Measurements from ENCODE around the gene SEPTIN5.
"Not testable (repeated sequence)": the region's sequence is repeated elsewhere in the genome, so short reads cannot be mapped to it uniquely, and the experiment has no call there.

The SEPTIN5 gene

DNA sequence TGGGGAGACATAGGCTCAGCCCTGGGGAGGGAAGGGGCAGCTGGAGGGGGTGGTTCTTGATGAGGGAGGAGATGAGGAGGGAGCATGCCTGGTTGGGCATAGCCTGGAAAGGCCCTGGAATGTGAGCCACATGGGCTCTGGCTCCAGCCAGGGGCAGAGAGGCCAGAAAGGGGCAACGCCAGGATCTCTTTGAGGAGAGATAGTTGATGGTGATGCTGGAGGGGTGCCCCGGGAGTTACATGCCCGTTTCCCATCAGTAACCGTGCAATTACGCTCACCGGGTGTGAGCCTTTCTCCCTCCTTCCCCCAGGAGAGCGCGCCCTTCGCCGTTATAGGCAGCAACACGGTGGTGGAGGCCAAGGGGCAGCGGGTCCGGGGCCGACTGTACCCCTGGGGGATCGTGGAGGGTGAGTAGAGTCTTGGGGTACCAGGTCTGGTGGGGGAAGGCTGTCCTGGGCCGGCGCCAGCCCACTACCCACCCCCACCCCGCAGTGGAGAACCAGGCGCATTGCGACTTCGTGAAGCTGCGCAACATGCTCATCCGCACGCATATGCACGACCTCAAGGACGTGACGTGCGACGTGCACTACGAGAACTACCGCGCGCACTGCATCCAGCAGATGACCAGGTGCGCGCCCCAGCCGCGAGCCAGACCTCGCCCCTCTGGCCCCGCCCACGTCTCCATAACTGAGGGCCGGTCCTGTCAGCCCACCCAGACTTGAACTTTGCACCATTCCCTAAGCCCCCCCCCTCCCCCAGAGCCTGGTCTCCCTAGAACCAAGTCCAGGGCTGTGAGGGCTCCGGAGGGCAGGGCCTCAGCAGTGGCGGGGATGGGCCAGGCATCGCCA lies 7.3 kb downstream of the SEPTIN5 start:
- no peak for DNase-seq

DNA sequence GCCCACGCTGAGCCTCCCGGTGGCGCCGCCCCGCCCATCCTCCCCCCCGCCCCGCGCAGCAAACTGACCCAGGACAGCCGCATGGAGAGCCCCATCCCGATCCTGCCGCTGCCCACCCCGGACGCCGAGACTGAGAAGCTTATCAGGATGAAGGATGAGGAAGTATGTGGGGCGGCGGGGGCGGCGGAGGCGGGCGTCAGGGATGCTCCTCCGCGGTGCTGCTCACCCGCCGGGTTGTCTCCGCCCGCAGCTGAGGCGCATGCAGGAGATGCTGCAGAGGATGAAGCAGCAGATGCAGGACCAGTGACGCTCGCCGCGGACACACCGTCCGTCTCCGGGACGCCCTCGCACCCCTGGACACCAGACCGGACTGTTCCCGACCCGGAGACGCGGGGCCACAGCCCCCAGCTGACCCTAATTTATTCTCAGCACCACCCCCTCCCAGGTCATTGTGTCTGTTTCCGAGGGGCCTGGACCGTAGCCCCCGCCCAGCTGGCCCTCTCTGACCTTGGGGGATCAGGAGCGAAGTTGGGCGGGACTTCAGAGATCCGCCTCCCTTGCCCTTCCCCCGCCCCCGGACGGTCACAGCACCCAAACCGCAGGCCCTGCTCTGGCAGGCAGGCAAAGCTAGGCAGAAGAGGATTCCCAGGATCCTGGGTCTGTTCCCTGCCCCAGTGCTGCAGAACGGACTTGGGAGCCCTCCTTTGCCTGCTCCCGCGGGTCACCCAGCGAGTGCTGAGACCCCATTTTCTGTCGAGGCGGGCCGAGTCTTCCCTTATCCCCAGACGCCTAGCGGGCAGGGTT lies 8.1 kb downstream of the SEPTIN5 start:
- DNase-seq, result no peak

DNA sequence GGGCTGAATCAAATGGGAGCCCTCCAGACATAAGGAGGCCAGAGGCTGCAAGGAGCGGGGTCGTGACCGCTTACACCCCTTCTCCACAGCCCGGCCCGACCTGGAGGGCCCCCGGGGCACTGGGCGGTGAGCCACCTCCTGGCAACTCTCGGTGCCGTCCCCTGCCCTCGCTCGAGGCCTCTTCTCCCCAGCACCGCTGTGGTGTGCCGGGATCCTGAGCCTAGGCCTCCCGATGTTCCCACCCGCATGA lies 8.6 kb downstream of the SEPTIN5 start:
- no peak for DNase-seq

DNA sequence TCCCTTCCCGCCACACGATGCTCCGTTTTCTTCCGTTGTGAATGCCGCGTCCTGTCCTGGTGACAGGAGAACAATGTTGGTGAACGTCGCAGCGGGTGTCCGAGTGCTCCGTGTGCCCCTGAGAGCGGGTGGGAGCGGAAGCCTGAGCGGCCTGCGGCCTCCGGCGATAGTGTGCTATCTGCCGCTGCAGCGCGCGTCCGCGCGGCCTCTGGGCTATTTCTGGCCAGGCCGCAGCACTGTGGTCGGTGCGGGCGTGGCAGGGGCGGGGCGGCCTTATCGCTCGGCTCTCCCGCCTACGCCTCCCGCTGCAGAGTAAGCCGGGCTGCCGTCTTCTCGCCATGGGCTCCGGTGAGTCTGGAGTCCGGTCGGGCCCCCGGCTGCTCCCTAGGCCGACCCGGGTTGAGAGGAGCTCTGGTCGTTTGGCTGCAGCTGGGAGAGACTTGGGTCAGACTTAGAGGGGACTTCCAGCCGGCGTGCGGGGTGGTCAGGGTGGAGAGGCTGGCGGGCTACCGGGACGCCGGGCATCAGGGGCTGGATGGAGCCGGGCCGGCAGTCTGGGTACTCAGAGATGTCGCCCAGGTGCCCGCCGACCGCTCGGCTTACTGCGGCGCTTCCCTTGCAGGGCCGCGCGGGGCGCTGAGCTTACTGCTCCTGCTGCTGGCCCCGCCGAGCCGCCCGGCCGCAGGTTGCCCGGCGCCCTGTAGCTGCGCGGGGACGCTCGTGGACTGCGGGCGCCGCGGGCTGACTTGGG lies 9.1 kb downstream of the SEPTIN5 start, which contains the start of gene GP1BB:
GP1BB (plus strand) TSS at position 308 of the 751 bp plus-strand sequence; CDS start at position 339, 31 bp downstream.
- DNase-seq, result no peak

DNA sequence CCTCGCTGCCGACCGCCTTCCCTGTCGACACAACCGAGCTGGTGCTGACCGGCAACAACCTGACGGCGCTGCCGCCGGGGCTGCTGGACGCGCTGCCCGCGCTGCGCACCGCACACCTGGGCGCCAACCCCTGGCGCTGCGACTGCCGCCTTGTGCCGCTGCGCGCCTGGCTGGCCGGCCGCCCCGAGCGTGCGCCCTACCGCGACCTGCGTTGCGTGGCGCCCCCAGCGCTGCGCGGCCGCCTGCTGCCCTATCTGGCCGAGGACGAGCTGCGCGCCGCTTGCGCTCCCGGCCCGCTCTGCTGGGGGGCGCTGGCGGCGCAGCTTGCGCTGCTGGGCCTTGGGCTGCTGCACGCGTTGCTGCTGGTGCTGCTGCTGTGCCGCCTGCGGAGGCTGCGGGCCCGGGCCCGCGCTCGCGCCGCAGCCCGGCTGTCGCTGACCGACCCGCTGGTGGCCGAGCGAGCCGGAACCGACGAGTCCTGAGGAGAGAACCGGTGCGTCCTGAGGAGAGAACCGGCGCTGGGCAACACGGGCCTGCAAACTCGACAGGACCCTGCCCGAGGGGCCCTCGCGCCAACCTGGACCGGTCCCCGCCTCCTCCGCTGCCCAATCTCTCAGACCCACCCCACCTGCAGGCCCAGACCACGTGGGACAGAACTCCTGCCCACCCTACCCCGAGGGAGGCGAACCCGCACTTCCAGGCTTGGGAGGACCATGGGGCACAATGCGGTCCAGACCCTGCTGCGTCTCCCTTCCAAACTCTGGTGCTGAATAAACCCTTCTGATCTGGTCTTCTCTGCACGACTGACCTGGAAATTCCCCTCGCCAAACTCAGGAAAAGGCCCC lies 9.9 kb downstream of the SEPTIN5 start:
- DNase-seq, result no peak

DNA sequence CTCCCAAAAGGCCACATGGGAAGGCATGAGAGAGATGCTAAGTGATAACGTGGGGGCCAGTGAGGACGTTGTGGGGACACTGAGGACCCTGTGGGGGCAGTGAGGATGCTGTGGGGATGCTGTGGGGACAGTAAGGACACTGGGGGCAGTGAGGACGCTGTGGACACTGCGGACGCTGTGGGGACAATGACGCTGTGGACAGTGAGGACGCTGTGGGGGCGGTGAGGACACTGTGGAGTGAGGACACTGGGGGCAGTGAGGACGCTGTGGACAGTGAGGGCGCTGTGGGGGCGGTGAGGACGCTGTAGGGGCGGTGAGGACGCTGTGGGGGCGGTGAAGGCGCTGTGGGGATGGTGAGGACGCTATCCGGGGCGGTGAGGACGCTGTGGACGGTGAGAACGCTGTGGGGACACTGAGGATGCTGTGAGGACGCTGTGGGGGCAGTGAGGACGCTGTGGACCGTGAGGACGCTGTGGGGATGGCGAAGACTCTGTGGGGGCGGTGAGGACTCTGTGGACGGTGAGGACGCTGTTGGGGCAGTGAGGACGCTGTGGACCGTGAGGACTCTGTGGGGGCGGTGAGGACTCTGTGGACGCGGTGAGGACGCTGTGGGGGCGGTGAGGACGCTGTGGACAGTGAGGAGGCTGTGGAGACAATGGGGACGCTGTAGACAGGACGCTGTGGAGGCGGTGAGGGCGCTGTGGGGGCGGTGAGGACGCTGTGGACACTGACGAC lies 10.8 kb downstream of the SEPTIN5 start:
- DNase-seq, result no peak

DNA sequence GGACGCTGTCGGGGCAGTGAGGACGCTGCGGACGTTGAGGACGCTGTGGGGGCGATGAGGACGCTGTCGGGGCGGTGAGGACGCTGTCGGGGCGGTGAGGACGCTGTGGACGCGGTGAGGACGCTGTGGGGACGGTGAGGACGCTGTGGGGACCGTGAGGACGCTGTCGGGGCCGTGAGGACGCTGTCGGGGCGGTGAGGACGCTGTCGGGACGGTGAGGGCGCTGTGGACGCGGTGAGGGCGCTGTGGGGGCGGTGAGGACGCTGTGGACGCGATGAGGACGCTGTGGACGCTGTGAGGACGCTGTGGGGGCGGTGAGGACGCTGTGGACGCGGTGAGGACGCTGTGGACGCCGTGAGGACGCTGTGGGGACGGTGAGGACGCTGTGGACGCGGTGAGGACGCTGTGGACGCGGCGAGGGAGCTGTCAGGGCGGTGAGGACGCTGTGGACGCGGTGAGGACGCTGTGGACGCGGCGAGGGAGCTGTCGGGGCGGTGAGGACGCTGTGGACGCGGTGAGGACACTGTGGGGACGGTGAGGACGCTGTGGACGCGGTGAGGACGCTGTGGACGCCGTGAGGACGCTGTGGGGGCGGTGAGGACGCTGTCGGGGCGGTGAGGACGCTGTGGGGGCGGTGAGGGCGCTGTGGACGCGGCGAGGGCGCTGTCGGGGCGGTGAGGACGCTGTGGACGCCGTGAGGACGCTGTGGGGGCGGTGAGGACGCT lies 11.9 kb downstream of the SEPTIN5 start:
- DNase-seq, result not testable (repeated sequence)

DNA sequence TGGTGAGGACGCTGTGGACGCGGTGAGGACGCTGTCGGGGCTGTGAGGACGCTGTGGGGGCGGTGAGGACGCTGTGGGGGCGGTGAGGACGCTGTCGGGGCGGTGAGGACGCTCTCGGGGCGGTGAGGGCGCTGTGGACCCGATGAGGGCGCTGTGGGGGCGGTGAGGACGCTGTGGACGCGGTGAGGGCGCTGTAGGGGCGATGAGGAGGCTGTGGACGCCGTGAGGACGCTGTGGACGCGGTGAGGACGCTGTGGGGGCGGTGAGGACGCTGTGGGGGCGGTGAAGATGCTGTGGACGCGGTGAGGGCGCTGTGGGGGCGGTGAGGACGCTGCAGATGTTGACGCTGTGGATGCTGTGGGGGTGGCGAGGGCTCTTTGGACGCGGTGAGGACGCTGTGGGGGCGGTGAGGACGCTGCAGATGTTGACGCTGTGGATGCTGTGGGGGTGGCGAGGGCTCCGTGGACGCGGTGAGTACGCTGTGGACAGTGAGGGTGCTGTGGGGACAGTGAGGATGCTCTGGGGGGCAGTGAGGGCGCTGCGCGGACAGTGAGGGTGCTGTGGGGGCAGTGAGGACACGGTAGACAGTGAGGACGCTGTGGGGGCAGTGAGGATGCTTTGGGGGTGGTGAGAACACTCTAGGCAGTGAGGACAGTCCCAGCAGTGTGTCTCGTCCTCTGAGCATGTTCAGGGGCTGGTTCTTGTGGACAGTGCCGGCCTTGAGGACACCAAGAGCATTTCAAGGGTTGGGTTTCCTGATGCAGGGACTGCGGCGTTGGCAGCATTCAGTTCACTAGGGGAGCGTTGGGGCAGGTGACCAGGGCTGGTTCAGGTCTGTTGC lies 13.2 kb downstream of the SEPTIN5 start:
- no peak for DNase-seq

DNA sequence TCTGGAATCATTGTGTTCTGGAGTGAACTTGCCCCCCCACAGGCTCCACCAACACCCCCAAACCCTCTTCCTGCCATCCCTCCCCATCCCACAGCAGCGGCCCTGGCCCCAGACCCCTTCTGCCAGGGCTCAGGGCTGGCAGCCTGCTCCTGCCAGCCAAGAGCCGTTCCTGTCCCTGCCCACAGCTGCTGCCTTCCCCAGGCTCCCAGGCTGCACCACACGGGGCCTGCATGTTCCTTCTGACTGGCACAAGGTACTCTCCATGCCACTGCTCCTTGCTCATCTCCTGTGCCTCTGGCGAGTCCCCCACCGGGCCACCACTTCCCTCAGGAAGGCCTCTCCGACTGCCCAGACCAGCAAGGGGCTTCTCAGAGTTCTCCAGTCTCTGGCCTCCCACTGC lies 14.0 kb downstream of the SEPTIN5 start:
- DNase-seq, result no peak

DNA sequence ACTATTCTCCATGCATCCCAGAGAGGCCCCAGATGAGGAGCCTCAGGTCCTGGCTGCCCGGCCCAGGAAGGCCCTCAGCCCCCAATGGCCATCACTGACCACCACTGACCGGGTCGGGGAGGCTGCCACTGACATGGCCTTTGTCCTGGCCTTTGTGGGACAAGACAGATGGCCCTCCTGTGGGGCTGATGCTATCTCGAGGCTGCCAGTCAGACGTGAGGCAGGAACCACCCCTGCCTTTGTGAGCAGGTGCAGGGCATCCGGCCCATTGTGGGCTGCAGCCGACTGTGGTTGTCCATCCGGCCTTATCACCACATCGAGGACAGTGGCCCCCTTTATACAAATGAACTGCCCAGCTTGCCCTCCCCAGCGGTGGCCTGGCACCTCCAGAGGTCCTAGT lies 14.5 kb downstream of the SEPTIN5 start:
- no peak for DNase-seq

DNA sequence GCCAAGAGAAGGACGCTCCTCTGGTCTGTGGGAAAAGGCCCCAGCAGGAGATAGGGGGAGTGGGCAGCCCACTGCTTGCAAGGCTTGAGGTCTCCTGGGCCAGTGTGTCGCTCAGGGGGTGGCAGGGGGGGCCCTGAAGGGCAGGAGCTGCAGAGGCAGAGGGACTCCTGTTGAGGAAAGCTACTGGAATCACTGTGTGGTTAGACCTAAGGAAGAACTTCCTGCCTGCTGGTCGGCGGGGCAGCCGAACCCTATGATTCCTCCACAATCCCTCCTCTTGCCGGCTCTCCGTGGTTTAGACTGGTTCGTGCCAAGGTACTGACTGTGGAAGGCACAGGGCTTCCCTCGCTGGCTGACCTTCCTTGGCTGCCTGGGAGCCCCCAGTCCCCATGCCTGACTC lies 15.2 kb downstream of the SEPTIN5 start:
- no peak for DNase-seq

DNA sequence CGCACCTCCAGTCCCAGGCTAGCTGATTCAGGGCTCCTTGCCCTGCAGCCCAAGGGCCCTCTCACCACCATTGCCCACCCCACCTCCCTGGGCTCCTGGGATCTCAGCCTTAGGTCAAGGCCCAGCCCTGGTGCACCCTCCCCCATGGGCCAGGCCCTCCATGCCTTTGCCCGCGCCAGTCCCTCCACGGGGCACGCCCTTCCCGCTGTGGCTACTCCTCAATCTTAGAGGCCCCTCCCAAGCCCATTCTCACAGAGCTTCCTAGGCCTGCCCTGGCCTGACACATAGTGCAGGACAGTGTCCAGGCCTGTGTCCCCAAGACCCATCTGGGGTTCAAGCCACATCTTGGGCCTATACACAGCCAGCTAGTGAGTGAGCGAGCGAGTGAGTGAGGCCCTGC lies 15.9 kb downstream of the SEPTIN5 start:
- no peak for DNase-seq

DNA sequence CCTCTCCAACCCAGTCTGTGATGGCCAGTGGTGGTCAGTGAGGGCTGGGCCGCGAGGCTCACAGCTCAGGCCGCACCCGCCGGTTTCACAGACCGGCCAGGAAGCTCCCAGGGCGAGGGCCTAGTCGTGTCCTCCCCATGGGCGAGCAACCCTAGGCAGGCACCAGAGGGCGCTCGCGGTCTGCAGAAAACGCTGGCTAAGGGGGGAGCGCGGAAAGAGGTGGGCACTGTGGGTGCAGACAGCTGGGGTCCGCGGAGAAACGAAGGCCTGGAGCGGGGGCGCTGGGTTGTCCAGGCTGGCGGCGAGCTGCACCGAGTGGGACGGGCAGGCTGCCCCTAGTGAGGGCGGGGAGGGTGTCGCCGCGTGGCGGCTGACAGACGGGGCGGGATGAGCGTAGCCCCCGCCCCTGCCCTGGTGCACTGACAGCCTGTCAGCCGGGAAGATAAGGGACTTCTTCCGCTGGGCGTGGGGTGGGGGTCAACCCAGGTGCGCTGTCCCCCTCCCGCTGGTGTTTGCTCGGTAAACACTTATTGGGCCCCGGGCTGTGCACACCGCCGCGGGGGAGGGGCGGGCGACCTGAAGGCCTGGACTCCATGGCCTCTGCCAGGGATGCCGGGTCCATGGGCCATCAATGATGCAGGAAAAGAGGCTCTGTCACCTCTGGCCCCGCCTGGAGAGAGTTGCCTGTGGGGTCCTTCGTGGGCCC lies 16.5 kb downstream of the SEPTIN5 start:
- no peak for DNase-seq

DNA sequence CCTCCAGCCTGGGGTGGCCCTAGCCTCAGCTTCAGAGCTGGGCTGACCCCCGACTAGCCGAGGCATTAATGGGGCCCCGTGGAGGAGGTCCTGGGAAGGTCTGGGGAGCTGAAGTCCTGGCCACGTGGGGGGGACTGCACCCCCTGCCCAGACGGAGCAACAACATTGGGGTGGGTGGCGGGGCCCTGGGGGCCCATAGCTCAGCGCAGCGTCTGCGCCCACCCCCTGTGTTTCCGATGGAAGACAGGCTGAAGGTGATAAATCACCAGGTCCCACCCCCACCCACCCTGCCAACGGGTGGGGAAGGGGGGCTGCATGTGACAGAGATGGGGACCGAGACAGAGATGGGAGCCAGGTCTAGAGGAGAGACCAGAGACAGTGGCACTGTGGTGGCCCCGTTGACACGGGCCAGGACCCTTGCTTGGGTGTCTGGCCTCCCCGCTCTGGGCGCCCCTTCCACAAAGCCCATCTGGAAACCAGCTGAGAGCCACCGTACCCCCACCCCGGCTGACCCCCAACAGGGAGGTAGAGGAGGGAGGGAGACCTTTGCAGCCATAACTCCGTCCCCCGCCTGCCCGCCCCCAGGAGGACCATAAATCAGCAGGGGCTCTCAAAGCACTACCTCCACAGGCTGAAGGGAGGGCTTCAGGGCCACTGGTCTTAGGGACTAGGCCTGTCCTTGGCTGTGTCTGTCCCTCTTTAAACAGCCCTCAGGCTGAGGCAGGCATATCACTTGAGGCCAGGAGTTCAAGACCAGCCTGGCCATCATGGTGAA lies 17.2 kb downstream of the SEPTIN5 start:
- DNase-seq, result no peak

DNA sequence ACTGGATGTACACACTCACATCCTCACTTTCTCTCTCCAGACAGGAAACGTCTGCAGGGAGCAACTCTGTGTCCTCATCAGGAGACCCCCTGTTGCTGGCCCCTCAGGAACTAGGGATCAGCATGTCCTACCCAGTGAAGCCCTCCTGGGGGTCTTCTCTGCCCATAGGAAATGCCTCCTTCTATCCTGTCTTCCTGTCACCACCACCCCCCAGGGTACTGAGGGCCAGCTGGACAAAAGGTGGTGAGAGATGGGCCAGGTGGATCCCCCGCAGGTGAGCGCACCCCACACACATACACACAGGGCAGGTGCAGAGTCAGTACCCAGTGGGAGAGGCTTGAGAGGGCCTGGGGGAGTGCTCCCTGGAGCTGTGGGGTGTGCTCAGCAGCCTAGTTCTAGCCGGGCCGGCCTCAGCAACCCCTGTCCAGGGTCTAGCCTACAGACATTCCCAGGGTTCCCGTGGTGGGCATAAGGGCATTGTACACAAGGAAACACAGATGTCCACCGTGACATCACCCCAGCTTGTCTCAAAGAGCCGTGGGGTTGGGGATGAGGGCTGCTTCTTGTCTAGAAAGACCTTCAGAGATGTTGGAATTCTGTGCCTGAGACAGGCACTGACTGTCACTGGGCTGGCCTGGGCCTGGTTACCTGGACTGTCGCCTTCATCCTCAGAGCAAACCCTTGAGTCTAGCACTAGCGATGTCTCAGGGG lies 18.3 kb downstream of the SEPTIN5 start:
- DNase-seq, result no peak

DNA sequence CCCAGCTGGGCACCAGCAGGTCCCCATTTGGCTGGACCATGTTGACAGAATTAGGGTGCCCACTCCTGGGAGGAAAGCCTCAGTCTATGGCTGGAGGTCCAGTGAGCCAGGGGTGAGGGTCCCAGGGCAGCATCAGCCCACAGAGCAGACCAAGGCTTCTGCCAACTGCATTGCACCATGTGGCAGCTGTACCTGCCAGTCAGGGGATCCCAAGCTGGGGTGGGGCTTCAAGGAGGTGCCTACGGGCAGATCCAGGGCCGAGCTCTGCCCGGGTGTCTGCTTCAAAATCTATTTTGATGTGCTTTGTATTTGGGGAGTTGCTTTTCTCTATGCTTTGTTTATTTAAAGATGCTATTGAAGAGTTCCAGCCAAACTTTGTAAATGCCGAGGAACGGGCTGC lies 19.5 kb downstream of the SEPTIN5 start:
- DNase-seq, result no peak

DNA sequence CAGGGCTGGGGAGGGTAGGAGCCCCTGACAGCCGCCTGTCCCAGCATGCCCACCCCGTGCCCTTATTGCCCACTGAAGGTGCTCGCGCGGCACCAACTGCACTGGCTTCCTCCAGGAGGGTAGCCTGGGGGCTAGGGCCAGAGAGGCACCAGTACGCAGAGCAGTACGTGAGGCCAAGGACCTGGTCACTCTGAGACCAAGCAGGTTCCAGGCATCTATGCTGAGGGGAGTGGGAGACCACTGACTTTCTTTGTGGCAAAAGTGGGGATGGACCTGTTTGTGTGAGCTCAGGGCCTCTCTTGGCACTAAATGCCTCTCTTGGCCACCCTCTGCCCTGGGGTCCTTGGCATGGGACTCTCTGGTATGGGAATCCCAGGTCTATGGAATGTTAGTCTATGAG lies 19.9 kb downstream of the SEPTIN5 start:
- no peak for DNase-seq

DNA sequence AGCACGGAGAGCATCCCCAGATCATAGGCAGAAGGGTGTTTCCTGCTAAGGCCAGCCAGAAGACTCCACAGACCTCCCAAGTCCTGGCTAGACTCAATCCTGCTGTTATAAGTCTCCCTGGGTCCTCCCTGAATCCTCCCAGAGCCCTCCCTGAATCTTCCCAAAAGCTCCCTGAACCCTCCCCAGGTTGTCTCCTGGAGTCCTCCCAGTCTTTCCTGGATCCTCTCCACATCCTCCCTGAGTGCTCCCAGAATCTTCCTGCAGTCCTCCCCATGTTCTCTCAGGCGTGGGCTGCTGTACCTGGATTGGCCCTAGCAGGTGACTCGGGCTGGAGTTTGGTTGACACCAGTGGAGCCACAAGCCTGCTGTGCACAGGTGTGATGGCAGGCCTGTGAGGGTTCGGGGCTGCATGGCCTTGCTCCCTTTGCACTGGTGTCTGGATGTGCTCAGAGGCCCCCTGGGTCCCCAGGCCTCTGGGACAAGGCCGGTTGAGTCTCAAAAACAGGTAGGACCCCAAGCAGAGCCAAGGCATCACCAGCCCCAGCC lies 20.6 kb downstream of the SEPTIN5 start:
- DNase-seq, result no peak

All from NCI-H1436 treated with DMSO at 0.1 percent for 48 hours (cell line).